ENCODE results near the gene NCAN.

The NCAN gene

DNA sequence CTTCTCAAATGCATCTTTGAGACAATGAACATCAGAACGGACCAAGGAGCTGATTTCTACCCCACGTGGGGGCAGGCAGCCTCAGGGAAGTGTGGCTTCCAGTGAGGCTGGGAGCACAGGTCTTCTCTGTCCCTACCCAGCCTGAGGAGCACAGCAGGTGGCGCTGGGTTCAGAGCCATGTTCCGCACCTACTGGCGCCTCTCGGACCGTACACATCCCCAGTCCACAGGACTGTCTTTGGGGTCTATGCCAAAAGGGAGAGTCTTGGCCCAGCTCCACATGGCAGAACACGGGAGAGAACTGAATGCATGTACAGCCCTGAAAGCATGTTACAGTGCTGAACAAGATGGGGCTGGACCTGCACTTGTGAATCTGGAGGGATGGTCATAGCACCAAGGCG lies 86.0 kb downstream of the NCAN start:
- DNase-seq: no peak

DNA sequence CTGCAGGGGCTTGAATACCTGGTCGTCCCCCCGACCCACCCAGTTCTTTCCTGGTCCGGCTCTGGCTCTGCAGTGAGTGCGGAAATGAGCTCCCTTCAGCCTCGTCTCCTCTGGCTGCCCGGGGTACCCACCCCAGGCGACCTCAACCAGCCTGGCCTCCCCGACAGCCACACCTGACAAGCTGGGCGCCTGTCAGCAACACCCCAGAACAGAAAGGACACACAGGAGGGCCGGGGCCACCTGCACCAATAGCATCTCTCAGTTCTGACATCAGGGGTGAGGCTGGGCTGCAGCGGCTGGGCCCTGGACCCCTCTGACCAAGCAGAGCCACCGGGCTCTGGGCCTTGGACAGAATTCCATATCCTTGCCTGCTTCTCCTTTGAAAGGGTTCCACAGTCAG lies 88.9 kb downstream of the NCAN start:
- no peak for DNase-seq
